Stomach (tissue), 9 donors: ENCODE results near the gene ESPNL. TPM values are rescaled to one million over a fixed set of nuclear protein-coding genes. Genes with fewer than 3 reads are reported as not detected.

ENCODE experiments used
- DNase-seq, 2 donors: peaks; one replicate each; pipeline versions ENCODE4 v3.0.0 to v3.0.0-alpha.2; 2013 to 2019
- H3K27ac ChIP-seq, 5 donors: fragments of 200-600 bp in 4 of 5; sonication (generic) in 4 of 5; one replicate each; pipeline ENCODE4 v1.5.1; 2013 to 2019; ENCODE audit warnings: mild to moderate bottlenecking in 1 of 5, moderate library complexity in 1 of 5
- H3K27me3 ChIP-seq, 3 donors: fragments of 200-600 bp; sonication (generic); one replicate each; pipeline ENCODE4 v1.5.1; 2017 to 2019; ENCODE audit warnings: mixed run types in 1 of 3
- H3K36me3 ChIP-seq, 4 donors: fragments of 200-600 bp; sonication (generic); 1 replicate in 3 of 4; 2 replicates in 1 of 4; pipeline ENCODE4 v1.5.1; 2016 to 2019
- H3K4me1 ChIP-seq, 4 donors: fragments of 200-600 bp; sonication (generic); one replicate each; pipeline ENCODE4 v1.5.1; 2016 to 2019
- H3K4me3 ChIP-seq, 4 donors: fragments of 200-600 bp; sonication (generic) in 3 of 4; one replicate each; pipeline ENCODE4 v1.5.1; 2016 to 2019; ENCODE audit warnings: mild to moderate bottlenecking in 1 of 4
- H3K9me3 ChIP-seq, 4 donors: fragments of 200-600 bp; sonication (generic); one replicate each; pipeline ENCODE4 v1.5.1; 2016 to 2019
- EP300 ChIP-seq: sonication (generic); formaldehyde crosslinking; IDR thresholded peaks from one replicate; pipeline ENCODE4 v1.6.1; 2017; ENCODE audit warnings: antibody characterized with exemption
- POLR2A ChIP-seq, 4 donors: fragments of 450-650 bp; IDR thresholded peaks; one replicate each; pipeline ENCODE4 v1.6.1; 2016; ENCODE audit warnings: antibody characterized with exemption in 4 of 4, control low read depth in 2 of 4, mild to moderate bottlenecking in 1 of 4, moderate library complexity in 1 of 4
- POLR2AphosphoS5 ChIP-seq, 3 donors: sonication (generic); formaldehyde crosslinking; IDR thresholded peaks; one replicate each; pipeline ENCODE4 v1.6.1; 2016; ENCODE audit warnings: antibody characterized with exemption in 3 of 3
- WGBS, 5 donors: extraction: QIAGEN DNeasy Blood & Tissue Kit in 3 of 5; methylation state at CpG; one replicate each; pipeline versions ENCODE4 v1.1.5 to v1.1.7; 2013 to 2018; 5-methylcytosine and 5-hydroxymethylcytosine counted together
- intact Hi-C: fragments of 100-400 bp; cut with DNase I; formaldehyde crosslinking; loops from one replicate; pipeline ENCODE4 v1.15.1; 2023; ENCODE audit warnings: low total_unique reads
- polyA plus RNA-seq, 3 donors: library from polyadenylated mRNA; stranded (reverse); fragments of 200-250 nt; gene quantifications; one replicate each; pipeline ENCODE4 v1.2.3, GENCODE V29; 2013
- total RNA-seq, 5 donors: library from RNA; depleted of rRNA; stranded (reverse); fragments of >200 nt; gene quantifications; one replicate each; pipeline versions ENCODE4 v1.1.0 to v1.2.3, GENCODE V29; 2014 to 2016
- TF ChIP-seq, protein P1 (sequence below), 7 experiments: fragments of 450-650 bp in 4 of 7; fragments of 200-600 bp in 3 of 7; sonication (generic) in 3 of 7; IDR thresholded peaks; one replicate each; pipeline ENCODE4 v1.5.1; 2016 to 2019; ENCODE audit warnings: antibody characterized with exemption in 7 of 7, control low read depth in 2 of 7, mild to moderate bottlenecking in 1 of 7
- donor health status: healthy with polysubstance abuse.
- donor health status: Bipolar disorder and iron deficiency.
- donor health status: healthy.

ESPNL gene
- total and polyA plus RNA-seq, 8 donors = 0.05 to 1.3 (median 0.31) TPM; not detected in 3

DNA sequence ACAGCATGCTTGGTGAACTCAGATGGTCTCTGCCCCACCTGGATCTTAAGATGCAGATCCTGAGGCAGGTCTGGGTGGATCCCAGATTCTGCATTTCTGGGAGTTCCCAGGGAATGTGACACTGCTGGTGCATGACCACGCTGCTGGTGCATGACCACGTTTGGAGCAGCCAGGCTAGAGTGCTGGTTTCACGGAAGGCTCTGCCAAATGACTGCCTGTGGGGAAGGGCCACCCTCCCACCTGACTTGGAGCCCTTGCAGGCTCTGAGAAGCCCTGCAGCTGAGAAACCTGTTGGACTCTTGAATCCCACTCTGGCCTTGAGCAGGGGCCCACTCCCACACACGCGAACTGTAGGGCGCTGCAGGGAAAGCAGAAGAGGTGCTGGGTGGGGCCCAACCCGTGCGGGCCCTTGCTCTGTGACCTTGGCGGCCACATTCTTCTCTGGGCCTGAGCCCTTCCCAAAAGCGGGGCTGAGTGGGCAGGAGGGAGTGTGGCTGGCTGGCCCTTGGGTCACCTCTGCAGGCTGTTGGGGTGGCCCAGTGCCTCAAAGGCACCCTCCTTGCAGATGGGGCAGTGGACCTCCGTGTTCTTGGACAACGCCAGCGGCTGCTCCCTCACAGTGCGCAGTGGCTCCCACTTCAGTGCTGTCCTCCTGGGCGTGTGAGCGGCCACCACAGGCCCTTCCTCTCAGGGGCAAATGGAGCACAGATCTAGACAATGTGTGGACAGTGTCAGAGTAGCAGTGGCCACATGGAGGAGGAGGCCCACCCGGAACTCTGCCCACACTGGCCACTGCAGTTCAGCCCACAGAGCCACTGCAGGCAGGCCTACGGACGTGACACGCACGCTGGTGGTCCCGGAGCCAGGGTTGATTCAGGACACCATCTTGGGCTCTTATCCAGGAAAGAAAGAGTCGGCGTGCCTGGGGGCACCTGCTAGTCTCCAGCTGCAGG, 66.5 kb downstream of the ESPNL start:
- WGBS, 5 donors = 82 to 87% (median 83%) methylated on average over 16 to 24 of the region's 24 CpGs
- intact Hi-C loops = no loop called here
- peak; percentile 5 to 15 for DNase-seq
- Histone ChIP-seq H3K4me3 (no peak overlapping the region), H3K9me3 (no peaks in the 10 kb centered on the region), H3K27ac (no peak overlapping the region), H3K36me3 (peaks cover 6 to 50% (median 45%) of the 10 kb centered on the region in 4 donors), H3K27me3 (peaks cover 0 to 37% (median 22%) of the 10 kb centered on the region in 3 donors), H3K4me1 (peaks cover 32 to 48% (median 38%) of the 10 kb centered on the region in 4 donors)
- TF ChIP-seq POLR2A (IDR thresholded peaks at IDR 0.05) (no peak), POLR2AphosphoS5 (IDR thresholded peaks at IDR 0.05) (no peak), EP300 (no peak)
- TF ChIP-seq, protein P1, sequence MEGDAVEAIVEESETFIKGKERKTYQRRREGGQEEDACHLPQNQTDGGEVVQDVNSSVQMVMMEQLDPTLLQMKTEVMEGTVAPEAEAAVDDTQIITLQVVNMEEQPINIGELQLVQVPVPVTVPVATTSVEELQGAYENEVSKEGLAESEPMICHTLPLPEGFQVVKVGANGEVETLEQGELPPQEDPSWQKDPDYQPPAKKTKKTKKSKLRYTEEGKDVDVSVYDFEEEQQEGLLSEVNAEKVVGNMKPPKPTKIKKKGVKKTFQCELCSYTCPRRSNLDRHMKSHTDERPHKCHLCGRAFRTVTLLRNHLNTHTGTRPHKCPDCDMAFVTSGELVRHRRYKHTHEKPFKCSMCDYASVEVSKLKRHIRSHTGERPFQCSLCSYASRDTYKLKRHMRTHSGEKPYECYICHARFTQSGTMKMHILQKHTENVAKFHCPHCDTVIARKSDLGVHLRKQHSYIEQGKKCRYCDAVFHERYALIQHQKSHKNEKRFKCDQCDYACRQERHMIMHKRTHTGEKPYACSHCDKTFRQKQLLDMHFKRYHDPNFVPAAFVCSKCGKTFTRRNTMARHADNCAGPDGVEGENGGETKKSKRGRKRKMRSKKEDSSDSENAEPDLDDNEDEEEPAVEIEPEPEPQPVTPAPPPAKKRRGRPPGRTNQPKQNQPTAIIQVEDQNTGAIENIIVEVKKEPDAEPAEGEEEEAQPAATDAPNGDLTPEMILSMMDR (IDR thresholded peaks at IDR 0.05) = no peak

DNA sequence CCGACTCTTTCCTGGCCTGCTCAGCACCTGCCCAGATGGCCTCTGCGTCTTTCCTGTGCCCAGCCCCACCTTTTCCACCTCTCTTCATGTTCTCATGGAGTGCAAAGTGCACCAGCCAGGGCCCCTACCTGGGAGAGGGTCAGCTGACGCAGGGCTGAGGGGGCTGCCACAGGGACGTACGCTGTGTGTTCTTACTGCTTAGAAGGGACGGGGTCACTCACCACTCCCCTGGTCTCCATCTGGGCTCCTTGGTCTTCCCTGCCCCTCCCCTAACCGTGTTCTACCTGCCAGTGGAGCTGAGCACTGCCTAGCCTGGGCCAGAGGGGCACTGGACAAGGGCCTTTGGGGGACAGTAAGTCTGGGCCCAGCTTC, 67.2 kb downstream of the ESPNL start:
- peak; percentile 1 to 9 for DNase-seq
- intact Hi-C loops = no loop called here
- 87 to 93% (median 89%) methylated on average over 3 to 7 of the region's 7 CpGs for WGBS, 5 donors

DNA sequence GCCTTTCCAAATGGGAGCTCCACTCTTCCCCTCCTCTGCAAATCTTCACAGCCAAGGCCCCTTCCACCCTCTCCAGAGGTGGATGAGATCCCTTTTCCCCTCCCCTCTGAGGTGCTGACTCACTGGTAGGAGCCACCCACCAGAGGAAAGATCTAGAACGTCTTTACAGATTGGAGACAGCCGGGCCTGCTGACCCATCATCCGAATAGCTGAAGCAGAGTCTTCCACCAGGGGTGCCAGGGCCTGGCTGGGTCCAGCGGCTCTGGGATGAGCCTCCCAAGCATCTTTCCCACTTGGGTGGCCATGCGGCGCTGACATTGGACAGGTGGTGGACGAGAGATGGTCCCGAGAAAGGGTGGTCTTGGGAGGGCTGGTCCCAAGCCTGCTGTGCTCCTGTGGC, 67.6 kb downstream of the ESPNL start:
- WGBS, 5 donors = 82 to 91% (median 86%) methylated on average over 7 to 8 of the region's 8 CpGs
- peaks cover 17 to 61% (median 56%) of the 10 kb centered on the region in 4 donors for H3K36me3 ChIP-seq
- TF ChIP-seq POLR2A (IDR thresholded peaks at IDR 0.05) = no peak
- TF ChIP-seq, protein P1 (IDR thresholded peaks at IDR 0.05) = no peak
- no peak for TF ChIP-seq EP300
- H3K4me3 ChIP-seq = no peak overlapping the region
- intact Hi-C loops = no loop called here
- H3K27ac ChIP-seq = peak overlapping the region in 3 of 5 donors; percentile 11 to 82 (median 75)
- peaks cover 32 to 48% (median 38%) of the 10 kb centered on the region in 4 donors for H3K4me1 ChIP-seq
- H3K27me3 ChIP-seq = peaks cover 0 to 26% (median 17%) of the 10 kb centered on the region in 3 donors
- H3K9me3 ChIP-seq = no peaks in the 10 kb centered on the region
- peak; percentile 4 to 15 for DNase-seq

More for the DNA sequence above, 67.2 kb downstream of the ESPNL start:
- Histone ChIP-seq H3K27ac (no peak overlapping the region), H3K36me3 (peaks cover 13 to 57% (median 51%) of the 10 kb centered on the region in 4 donors), H3K4me3 (no peak overlapping the region), H3K4me1 (peaks cover 32 to 48% (median 38%) of the 10 kb centered on the region in 4 donors), H3K27me3 (peaks cover 0 to 30% (median 21%) of the 10 kb centered on the region in 3 donors), H3K9me3 (no peaks in the 10 kb centered on the region)
- TF ChIP-seq POLR2A (IDR thresholded peaks at IDR 0.05) (no peak), EP300 (no peak), POLR2AphosphoS5 (IDR thresholded peaks at IDR 0.05) (no peak)
- TF ChIP-seq, protein P1 (IDR thresholded peaks at IDR 0.05) = no peak

DNA sequence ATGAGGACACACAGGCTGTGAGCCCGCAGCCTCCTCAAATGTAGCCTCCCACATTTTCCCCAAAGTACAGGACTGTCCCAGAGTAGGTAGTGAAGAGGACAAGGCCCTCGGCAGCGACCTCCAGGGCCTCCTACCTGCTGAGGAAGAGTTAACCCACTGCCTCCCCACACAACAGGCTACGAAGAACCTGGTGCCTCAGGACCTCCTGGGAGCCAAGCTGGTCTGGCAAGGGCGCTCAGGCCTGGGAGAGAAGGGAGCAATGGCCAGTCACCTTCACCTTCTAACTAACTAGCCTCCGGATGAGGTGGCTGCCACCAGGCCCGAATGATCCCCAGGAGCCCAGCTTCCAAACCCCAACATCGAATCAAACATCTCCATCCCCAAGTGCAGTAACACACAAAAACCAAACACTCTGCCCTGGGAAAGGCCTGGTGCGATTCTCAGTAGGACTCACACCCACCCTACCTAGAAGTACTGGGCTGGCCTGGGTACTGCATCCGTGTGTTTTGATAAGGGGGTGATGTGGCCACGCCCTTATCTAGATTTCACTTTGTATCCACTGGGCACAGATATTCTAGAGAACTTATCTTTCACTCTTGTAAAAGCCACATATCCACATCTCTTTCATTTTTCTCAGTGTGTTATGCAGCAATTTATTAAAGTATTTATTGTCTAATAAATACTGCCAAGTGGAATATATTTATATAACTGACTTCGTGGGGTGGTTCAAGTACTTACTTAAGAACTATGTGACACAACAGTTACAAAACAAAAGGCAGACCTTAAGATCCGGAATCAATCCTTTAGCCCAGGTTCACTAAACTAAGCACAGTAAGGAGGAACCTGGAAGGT, 68.3 kb downstream of the ESPNL start:
- Histone ChIP-seq H3K36me3 (peaks cover 24 to 68% (median 62%) of the 10 kb centered on the region in 4 donors), H3K27me3 (peaks cover 0 to 19% (median 10%) of the 10 kb centered on the region in 3 donors), H3K27ac (peak overlapping the region in 4 of 5 donors; percentile 60 to 82 (median 76)), H3K9me3 (no peaks in the 10 kb centered on the region), H3K4me1 (peaks cover 30 to 42% (median 35%) of the 10 kb centered on the region in 4 donors), H3K4me3 (no peak overlapping the region)
- TF ChIP-seq POLR2A (IDR thresholded peaks at IDR 0.05) (no peak), EP300 (no peak), POLR2AphosphoS5 (IDR thresholded peaks at IDR 0.05) (no peak)
- TF ChIP-seq, protein P1 (IDR thresholded peaks at IDR 0.05) = no peak
- WGBS, 5 donors = 74 to 85% (median 76%) methylated on average over 11 to 13 of the region's 13 CpGs
- DNase-seq = peak in 1 of 2 donors; percentile 1
- intact Hi-C loops = no loop called here
